DLD1 (cell line): ENCODE results near the gene SHTN1.

Experiments
- in situ Hi-C: cut with HindIII; loops from 2 replicates; pipeline ENCODE4 v1.10.0; 2017; ENCODE audit warnings: low sequenced_read_pairs

Gene SHTN1

GRCh38 chr10:116875897-116876296 is 129.1 kb downstream of the SHTN1 start:
- in situ Hi-C loops: no loop called here

- in situ Hi-C loops: no loop called here
Measured at GRCh38 chr10:116873134-116873533, 131.9 kb downstream of the SHTN1 start.

GRCh38 chr10:116870949-116871348 is 134.0 kb downstream of the SHTN1 start:
- in situ Hi-C loops: no loop called here

- in situ Hi-C loops: no loop called here
Measured at GRCh38 chr10:116868722-116869121, 136.3 kb downstream of the SHTN1 start.

GRCh38 chr10:116868198-116868676 is 136.8 kb downstream of the SHTN1 start:
- in situ Hi-C loops: no loop called here

- in situ Hi-C loops: no loop called here
Measured at GRCh38 chr10:116866987-116867595, 137.9 kb downstream of the SHTN1 start.

GRCh38 chr10:116866066-116866465 is 138.9 kb downstream of the SHTN1 start:
- in situ Hi-C loops: no loop called here

GRCh38 chr10:116864436-116864835 is 140.6 kb downstream of the SHTN1 start:
- in situ Hi-C loops: no loop called here

GRCh38 chr10:116861796-116862195 is 143.2 kb downstream of the SHTN1 start:
- in situ Hi-C loops: no loop called here

GRCh38 chr10:116857156-116857555 is 147.8 kb downstream of the SHTN1 start:
- in situ Hi-C loops: no loop called here

- in situ Hi-C loops: no loop called here
Measured at GRCh38 chr10:116853701-116854100, 151.3 kb downstream of the SHTN1 start.

GRCh38 chr10:116853287-116853686 is 151.7 kb downstream of the SHTN1 start:
- in situ Hi-C loops: no loop called here

- in situ Hi-C loops: no loop called here
Measured at GRCh38 chr10:116852246-116852645, 152.7 kb downstream of the SHTN1 start.

- in situ Hi-C loops: no loop called here
Measured at GRCh38 chr10:116850058-116850611, 154.9 kb downstream of the SHTN1 start.

- in situ Hi-C loops: no loop called here
Measured at GRCh38 chr10:116849248-116850057, 155.5 kb downstream of the SHTN1 start, which contains the start of gene ENO4. ENO4 (plus strand) TSS chr10:116849499; CDS start chr10:116849567, 68 bp downstream.

GRCh38 chr10:116848944-116849247 is 156.1 kb downstream of the SHTN1 start:
- in situ Hi-C loops: no loop called here

GRCh38 chr10:116848032-116848943 is 156.7 kb downstream of the SHTN1 start:
- in situ Hi-C loops: no loop called here

GRCh38 chr10:116845823-116846222 is 159.2 kb downstream of the SHTN1 start:
- in situ Hi-C loops: no loop called here

GRCh38 chr10:116840389-116841075 is 164.5 kb downstream of the SHTN1 start:
- in situ Hi-C loops: no loop called here

GRCh38 chr10:116838143-116838725 is 166.8 kb downstream of the SHTN1 start:
- in situ Hi-C loops: no loop called here
